Activated T-cell treated with anti-CD3 and anti-CD28 coated beads for 24 hours (primary cell): Measurements from ENCODE around the gene STK11IP.

ENCODE experiments used
- DNase-seq: peaks from one replicate; pipeline ENCODE4 v3.0.0-alpha.2; 2020; ENCODE audit warnings: low read depth

Gene STK11IP

GRCh38 chr2:219616550-219616949 is 18.9 kb downstream of the STK11IP start:
- DNase-seq = no peak

GRCh38 chr2:219618733-219619122 is 21.1 kb downstream of the STK11IP start:
- DNase-seq = no peak

DNA sequence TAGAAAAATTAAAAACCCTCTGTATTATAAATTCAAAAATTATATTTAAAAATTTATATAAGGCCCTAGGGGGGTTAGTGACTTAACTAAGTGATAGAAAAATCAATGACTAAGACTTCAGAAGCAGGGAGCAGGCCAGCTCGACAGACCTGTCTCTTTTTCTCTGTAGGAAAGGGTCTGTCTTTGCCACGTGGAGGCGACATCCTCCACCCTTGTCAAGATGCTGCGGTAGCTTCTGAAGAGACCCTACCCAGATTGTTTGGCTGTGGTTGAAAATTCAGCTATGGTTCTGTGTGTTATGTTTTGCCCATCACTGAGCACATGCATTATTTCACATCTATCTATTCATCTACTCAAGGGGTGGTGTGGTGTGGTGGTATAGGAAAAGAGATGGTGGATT is 21.6 kb downstream of the STK11IP start:
- DNase-seq = no peak

DNA sequence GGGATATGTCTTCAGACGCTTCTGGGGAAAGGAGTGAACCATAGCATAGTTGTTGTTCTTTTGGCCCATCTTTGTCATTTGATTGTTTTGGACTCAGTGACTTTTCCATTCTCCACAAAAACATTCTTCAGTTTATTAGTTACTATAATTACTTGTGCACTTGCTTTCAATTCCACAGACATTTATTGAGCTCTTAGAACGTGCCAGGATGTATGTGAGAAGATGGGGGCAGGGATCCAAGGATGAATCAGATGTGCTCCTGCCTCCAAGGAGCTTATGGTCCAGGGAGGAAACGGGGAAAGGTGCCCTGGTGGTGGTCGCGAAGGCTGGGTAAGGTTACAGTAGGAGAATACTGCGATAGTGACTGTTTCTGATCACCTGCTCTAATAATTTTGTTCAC is 22.9 kb downstream of the STK11IP start:
- DNase-seq = no peak

DNA sequence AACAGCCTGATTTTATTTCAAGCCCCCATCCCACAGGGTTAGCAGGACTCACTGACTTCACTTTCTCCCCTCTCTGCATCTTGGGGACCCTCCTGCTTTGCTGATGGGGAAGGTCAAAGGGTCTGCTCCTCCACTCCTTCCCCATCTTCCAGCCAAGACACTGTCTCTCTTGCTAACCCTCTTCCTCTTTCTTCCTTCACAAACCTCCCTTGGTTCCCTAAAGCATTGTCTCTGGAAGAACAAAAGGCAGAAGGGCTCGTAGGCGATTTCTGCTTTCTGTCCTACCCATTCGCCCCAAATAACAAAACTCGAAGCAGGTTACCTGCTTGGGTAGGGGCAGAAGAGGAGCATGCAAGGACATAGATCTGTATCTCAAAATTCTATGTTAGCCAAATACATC is 24.3 kb downstream of the STK11IP start:
- no peak for DNase-seq

DNA sequence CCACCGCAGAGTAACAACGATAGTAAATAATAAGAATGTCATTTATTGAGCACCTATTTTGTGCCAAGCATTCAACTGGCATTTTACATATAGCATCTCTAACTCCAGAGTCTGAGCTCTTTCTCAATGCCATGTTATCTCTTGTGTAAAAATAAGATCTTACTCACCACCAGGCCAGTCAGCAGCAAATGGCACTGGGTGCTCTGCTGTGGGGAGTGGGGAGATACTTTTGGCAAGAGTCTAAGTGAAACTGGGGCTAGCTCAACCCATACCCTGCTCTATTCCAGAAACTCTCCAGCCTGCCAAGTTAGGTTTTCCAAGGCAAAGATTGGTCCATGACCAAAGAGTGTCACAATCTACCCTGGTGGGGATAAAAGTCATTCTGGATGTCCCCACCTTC is 24.8 kb downstream of the STK11IP start:
- DNase-seq = no peak

- no peak for DNase-seq
Observed at GRCh38 chr2:219624565-219624964, 26.9 kb downstream of the STK11IP start.

DNA sequence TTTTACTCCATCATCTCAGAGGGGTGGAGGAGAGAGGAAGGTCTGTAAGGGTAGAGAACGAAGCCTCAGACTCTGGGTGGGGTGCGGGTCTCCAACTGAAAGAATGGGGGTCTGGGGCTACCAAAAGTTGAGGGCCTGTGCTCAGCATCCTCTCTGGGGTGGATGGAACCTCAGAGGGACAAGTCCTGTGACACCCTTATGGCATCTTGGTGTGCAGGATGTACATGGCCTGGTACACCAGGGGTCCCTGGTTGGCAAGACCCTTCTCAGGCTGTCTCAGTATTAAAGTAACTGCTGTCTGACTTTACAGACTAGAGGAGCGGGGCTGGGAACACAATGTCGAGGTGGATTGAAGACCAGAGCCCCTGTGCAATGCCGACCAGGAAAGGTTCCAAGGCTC is 27.5 kb downstream of the STK11IP start:
- DNase-seq = no peak

DNA sequence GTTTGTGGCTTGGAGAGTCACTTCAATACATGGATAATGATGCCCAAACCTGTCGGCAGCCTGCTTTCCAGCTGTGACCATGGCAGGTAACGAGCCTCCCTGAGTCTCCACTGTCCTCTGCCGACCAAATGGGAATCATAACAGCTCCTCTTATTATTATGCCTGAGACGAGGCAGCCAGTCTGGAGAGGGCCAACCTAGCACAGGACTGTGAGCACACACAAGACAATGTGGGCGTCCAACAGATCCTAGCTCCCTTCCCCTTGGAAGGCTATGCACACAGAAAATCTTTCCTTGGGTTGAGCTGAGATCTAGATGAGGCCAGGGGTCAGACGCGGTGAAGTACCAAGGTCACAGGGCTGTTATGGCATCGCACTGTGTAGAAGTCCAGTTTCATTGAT is 28.9 kb downstream of the STK11IP start:
- DNase-seq = no peak

GRCh38 chr2:219627103-219628100 is 29.7 kb downstream of the STK11IP start, which contains the start of gene SLC4A3:
TSS of gene SLC4A3 (plus strand) at chr2:219627630. CDS start at chr2:219627993, 363 bp downstream.
- DNase-seq = no peak

DNA sequence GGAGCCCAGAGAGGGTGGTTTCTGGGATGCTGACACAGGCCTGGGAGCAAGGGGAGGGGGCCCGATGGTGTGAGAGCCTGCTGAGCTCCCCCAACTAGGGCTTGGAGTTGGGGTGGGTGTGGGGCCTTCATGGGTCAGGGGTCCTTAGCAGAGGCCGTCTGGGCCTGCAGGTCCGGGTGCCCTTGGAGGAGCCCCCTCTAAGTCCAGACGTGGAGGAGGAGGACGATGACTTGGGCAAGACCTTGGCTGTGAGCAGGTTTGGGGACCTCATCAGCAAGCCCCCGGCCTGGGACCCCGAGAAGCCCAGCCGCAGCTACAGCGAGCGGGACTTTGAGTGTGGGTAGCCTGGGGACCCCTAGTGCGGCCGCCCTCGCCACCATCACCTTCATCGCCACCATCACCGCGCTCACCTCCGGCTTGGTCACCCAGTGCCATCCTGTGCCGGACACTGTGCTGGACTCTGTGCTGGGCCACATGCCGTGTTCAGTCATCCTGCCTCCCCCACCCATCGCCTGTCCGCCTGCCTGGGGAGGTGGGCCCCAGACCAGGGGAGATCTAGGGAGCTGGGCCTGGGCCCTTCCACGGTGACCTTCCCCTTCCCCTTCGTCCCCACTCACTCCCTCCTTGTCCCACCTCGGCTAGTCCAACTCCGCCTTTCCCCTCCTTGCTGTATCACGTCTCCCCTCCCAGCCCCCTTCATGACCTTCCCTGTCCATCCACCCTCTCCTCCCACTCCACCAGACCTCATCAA is 30.8 kb downstream of the STK11IP start:
- DNase-seq = no peak

DNA sequence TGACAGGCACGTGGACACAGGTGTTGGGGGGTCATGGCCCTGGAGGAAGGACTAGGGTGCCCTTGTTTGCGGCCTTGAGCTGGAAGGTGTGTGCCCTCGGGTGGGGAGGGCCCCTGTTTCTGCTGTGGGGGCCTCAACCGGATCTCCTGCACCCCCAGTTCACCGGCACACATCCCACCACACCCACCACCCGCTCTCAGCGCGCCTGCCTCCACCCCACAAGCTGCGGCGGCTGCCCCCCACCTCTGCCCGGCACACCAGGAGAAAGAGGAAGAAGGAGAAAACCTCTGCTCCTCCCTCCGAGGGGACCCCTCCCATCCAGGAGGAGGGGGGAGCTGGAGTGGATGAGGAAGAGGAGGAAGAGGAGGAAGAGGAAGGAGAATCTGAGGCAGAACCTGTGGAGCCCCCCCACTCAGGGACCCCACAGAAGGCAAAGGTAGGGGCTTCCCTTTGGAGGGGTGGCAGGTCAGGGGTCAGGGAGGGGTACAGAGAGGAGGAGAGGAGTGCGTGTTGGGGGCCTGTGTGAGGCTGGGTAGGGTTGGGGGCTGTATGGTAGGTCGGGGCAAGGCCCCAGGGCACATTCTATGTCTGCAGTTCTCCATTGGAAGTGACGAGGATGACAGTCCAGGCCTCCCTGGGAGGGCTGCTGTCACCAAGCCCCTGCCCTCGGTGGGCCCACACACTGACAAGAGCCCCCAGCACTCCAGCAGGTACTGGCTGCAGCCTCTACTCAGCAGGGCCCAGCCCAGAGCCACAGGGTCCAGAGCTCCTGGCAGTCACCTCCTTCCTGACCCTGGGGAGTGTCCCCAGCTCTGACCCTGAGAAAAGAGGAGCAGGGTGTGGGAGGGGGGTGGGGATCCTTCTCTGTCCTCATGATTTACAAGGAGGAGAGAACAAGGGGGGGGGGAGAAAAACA is 31.6 kb downstream of the STK11IP start:
- no peak for DNase-seq

GRCh38 chr2:219629976-219630695 is 32.5 kb downstream of the STK11IP start:
- no peak for DNase-seq

GRCh38 chr2:219630770-219631405 is 33.2 kb downstream of the STK11IP start:
- DNase-seq = no peak

DNA sequence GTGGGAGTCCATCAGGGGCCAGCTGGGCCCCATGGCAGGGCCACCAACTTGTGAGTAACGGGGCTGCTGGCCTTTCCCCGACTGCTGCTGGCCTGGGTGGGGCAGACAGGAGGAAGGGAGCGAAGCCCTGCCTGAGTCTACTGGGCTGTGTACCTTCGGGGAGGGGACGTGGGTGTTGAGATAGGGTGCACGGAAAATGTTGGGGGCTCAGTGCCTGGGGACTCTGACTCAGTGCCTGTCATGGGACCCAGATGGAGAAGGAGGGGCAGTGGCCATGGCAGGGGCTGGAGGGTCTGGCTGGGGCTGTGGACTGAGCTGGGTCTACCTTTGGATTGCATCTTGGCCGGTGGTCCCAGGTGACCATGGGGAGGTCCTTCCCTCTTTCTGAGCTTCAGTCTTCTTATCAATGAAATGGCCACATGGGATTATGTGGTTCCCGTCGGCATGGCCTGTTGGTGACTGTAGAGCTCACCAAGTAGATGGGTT is 33.8 kb downstream of the STK11IP start:
- no peak for DNase-seq

DNA sequence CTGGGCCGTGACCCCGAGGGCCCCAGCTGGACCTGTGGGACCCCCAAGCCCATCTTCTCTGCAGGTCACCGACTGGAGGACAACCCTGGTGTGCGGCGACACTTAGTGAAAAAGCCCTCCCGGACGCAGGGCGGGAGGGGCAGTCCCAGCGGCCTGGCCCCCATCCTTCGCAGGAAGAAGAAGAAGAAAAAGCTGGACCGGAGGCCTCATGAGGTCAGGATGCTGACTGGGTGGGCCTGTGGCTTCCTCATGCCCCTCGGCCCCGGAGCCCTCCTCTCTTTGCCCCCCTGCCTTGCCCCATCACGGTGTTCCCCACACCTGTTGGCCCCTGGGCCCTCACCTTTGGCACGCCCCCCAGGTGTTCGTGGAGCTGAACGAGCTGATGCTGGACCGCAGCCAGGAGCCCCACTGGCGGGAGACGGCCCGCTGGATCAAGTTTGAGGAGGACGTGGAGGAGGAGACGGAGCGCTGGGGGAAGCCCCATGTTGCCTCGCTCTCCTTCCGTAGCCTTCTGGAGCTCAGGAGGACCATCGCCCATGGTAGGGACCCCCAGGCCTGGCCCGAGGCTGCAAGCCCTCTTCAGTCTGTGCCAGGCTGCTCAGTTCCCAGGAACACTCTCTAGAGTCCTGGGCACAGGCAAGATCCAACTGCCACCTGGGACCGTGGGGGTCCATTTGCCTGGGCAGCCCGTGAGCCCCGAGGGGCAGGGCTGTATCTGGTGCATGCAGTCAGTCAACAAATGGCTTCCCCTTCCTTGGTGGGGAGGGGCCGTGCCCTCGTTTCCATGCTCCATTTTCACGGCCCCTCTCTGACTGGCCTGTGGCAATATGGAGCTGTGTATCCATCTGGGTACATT is 34.5 kb downstream of the STK11IP start:
- DNase-seq = no peak

DNA sequence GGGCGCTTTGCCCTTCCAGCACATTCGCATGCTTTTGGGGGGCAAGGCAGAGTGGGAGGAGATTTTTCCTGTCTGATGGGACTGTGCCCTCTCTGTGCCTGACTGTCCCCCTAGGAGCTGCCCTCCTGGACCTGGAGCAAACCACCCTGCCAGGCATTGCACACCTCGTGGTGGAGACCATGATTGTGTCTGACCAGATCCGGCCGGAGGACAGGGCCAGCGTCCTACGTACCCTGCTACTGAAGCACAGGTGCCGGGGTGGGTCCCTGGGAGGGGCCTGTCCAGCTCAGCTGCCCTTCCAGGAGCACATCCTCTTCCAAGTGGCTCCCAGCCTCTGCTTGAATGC is 35.1 kb downstream of the STK11IP start:
- no peak for DNase-seq

- DNase-seq = no peak
Observed at GRCh38 chr2:219633276-219634065, 35.8 kb downstream of the STK11IP start.
